GM20000 (cell line): ENCODE data around the gene SCN7A.
A peak's percentile ranks its signal among the peaks of the same experiment; 100 is the strongest.

ENCODE experiments used
- DNase-seq: peaks from one replicate; pipeline ENCODE4 v3.0.0; 2012; ENCODE audit warnings: low spot score
- CTCF ChIP-seq: IDR thresholded peaks from 2 replicates; pipeline ENCODE4 v1.5.1; 2012; ENCODE audit warnings: mild to moderate bottlenecking, control low read depth; ENCODE audit errors: extremely low read depth, missing control alignments

Gene SCN7A

GRCh38 chr2:166494140-166494624 lies at the start of gene SCN7A:
TSS of gene SCN7A (minus strand) at chr2:166494249. CDS start at chr2:166477696, 16,553 bp downstream.
- no peak for DNase-seq
- no peak for TF ChIP-seq CTCF

- DNase-seq, result peak; percentile 40
- peak; percentile 58 for TF ChIP-seq CTCF
Measured at GRCh38 chr2:166539340-166540162, 45.5 kb upstream of the SCN7A start.

GRCh38 chr2:166536111-166536510 lies 42.1 kb upstream of the SCN7A start:
- no peak for DNase-seq
- no peak for TF ChIP-seq CTCF

GRCh38 chr2:166521155-166521554 lies 27.1 kb upstream of the SCN7A start:
- TF ChIP-seq CTCF, result no peak
- no peak for DNase-seq

- DNase-seq, result no peak
- TF ChIP-seq CTCF, result no peak
Measured at GRCh38 chr2:166520604-166521003, 26.6 kb upstream of the SCN7A start.

GRCh38 chr2:166519391-166519962 lies 25.4 kb upstream of the SCN7A start:
- no peak for DNase-seq
- no peak for TF ChIP-seq CTCF

- TF ChIP-seq CTCF, result no peak
Measured at GRCh38 chr2:166518634-166519390, 24.8 kb upstream of the SCN7A start.

More at GRCh38 chr2:166518634-166519390, 24.8 kb upstream of the SCN7A start:
- DNase-seq, result no peak
